Neural cell (in vitro differentiated cells): ENCODE data around the gene IFT20. TPM values are rescaled to one million over a fixed set of nuclear protein-coding genes. Genes with fewer than 3 reads are reported as not detected.

Source experiments
- H2AFZ ChIP-seq: fragments of 200-600, 300-800 bp; sonication (generic), shearing (Covaris generic); 2 replicates; pipeline ENCODE4 v1.6.0; 2014; ENCODE audit warnings: low read depth, mild to moderate bottlenecking, antibody characterized with exemption, low read length, moderate library complexity
- H3F3A ChIP-seq: fragments of 200-600 bp; shearing (Covaris generic); 2 replicates; pipeline ENCODE4 v1.6.1; 2016; ENCODE audit warnings: mild to moderate bottlenecking, moderate library complexity, mixed read lengths, antibody characterized with exemption, low read length; ENCODE audit not compliant: insufficient read depth, poor library complexity, severe bottlenecking
- H3K27ac ChIP-seq: fragments of 200-600, 300-800 bp; sonication (generic), shearing (Covaris generic); 2 replicates; pipeline ENCODE4 v1.5.1; 2014; ENCODE audit warnings: mild to moderate bottlenecking, low read length, moderate library complexity
- H3K27me3 ChIP-seq: fragments of 300-800, 200-600 bp; sonication (generic), shearing (Covaris generic); 2 replicates; pipeline ENCODE4 v1.6.0; 2014; ENCODE audit warnings: mild to moderate bottlenecking, low read depth, low read length, moderate library complexity; ENCODE audit not compliant: insufficient read depth
- H3K36me3 ChIP-seq: fragments of 300-800, 200-600 bp; sonication (generic), shearing (Covaris generic); 2 replicates; pipeline ENCODE4 v1.5.1; 2014; ENCODE audit warnings: mild to moderate bottlenecking, antibody characterized with exemption, low read length, moderate library complexity; ENCODE audit not compliant: insufficient read depth
- H3K4me2 ChIP-seq: fragments of 300-800, 200-600 bp; sonication (generic), shearing (Covaris generic); 2 replicates; pipeline ENCODE4 v1.6.0; 2014; ENCODE audit warnings: mild to moderate bottlenecking, low read length
- H3K4me3 ChIP-seq: fragments of 300-800, 200-600 bp; sonication (generic), shearing (Covaris generic); 2 replicates; pipeline ENCODE4 v1.5.1; 2014; ENCODE audit warnings: mild to moderate bottlenecking, low read length, moderate library complexity
- H3K79me2 ChIP-seq: fragments of 200-600 bp; shearing (Covaris generic); replicated peaks from 2 replicates; pipeline ENCODE4 v1.6.0; 2014; ENCODE audit warnings: mild to moderate bottlenecking, low read length, moderate library complexity; ENCODE audit not compliant: insufficient read depth
- H3K9ac ChIP-seq: fragments of 300-800, 200-600 bp; sonication (generic), shearing (Covaris generic); 2 replicates; pipeline ENCODE4 v1.6.1; 2016; ENCODE audit warnings: mild to moderate bottlenecking, low read length, mixed read lengths
- H3K9me2 ChIP-seq: fragments of 200-600 bp; shearing (Covaris generic); 2 replicates; pipeline ENCODE4 v1.6.1; 2016; ENCODE audit warnings: mild to moderate bottlenecking, low read length, mixed read lengths; ENCODE audit not compliant: insufficient read depth
- H3K9me3 ChIP-seq: fragments of 200-600, 300-800 bp; sonication (generic), shearing (Covaris generic); 2 replicates; pipeline ENCODE4 v1.6.1; 2016; ENCODE audit warnings: mild to moderate bottlenecking, mixed run types, low read length, moderate library complexity, mixed read lengths
- H4K20me1 ChIP-seq: fragments of 200-600 bp; shearing (Covaris generic); 2 replicates; pipeline ENCODE4 v1.6.1; 2016; ENCODE audit warnings: mild to moderate bottlenecking, mixed run types; ENCODE audit not compliant: insufficient read depth
- CTCF ChIP-seq: fragments of 450-650 bp; IDR thresholded peaks from 2 replicates; pipeline ENCODE4 v1.5.1; 2014; ENCODE audit warnings: antibody characterized with exemption, mild to moderate bottlenecking, moderate library complexity; ENCODE audit not compliant: poor library complexity, severe bottlenecking
- EP300 ChIP-seq: fragments of 450-650 bp; conservative IDR thresholded peaks from 2 replicates; pipeline ENCODE4 v1.6.1; 2014; ENCODE audit warnings: antibody characterized with exemption, mild to moderate bottlenecking, moderate library complexity; ENCODE audit not compliant: poor library complexity, severe bottlenecking
- EZH2 ChIP-seq: fragments of 200-600, 300-800 bp; shearing (Covaris generic), sonication (generic); IDR thresholded peaks from 2 replicates; pipeline ENCODE4 v1.6.1; 2014; ENCODE audit warnings: antibody characterized with exemption, low read length, borderline replicate concordance, mild to moderate bottlenecking; ENCODE audit not compliant: insufficient read depth, poor library complexity, severe bottlenecking
- MXI1 ChIP-seq: fragments of 450-650 bp; conservative IDR thresholded peaks from 2 replicates; pipeline ENCODE4 v1.6.1; 2014; ENCODE audit warnings: antibody characterized with exemption, mild to moderate bottlenecking; ENCODE audit not compliant: poor library complexity, severe bottlenecking
- POLR2AphosphoS5 ChIP-seq: IDR thresholded peaks from 2 replicates; pipeline ENCODE4 v1.6.1; 2012
- RAD21 ChIP-seq: fragments of 450-650 bp; conservative IDR thresholded peaks from 2 replicates; pipeline ENCODE4 v1.6.1; 2014; ENCODE audit warnings: antibody characterized with exemption, mild to moderate bottlenecking, moderate library complexity
- REST ChIP-seq: IDR thresholded peaks from 2 replicates; pipeline ENCODE4 v1.6.1; 2012; ENCODE audit warnings: borderline replicate concordance
- SMC3 ChIP-seq: fragments of 450-650 bp; conservative IDR thresholded peaks from 2 replicates; pipeline ENCODE4 v1.6.1; 2014; ENCODE audit warnings: antibody characterized with exemption, mild to moderate bottlenecking, moderate library complexity; ENCODE audit not compliant: poor library complexity
- TAF1 ChIP-seq: IDR thresholded peaks from 2 replicates; pipeline ENCODE4 v1.6.1; 2012; ENCODE audit warnings: low read depth
- polyA plus RNA-seq: library from polyadenylated mRNA; depleted of rRNA; stranded (reverse); fragments of >200 nt; gene quantifications from 2 replicates; pipeline ENCODE4 v1.2.3, GENCODE V29; 2014

IFT20 gene
- polyA plus RNA-seq, 1 donor from 2014 or later, result 213 TPM

- H3K4me2 ChIP-seq, result no peak overlapping the region
- peaks cover 42% of the 10 kb centered on the region for H3K79me2 ChIP-seq
- no peaks in the 10 kb centered on the region for H3K27me3 ChIP-seq
- no peaks in the 10 kb centered on the region for H3K36me3 ChIP-seq
- no peaks in the 10 kb centered on the region for H3K9me2 ChIP-seq
- no peak for TF ChIP-seq MXI1
- no peak for TF ChIP-seq TAF1
- TF ChIP-seq POLR2AphosphoS5, result no peak
- TF ChIP-seq CTCF, result no peak
- TF ChIP-seq REST, result no peak
- TF ChIP-seq RAD21, result no peak
- H3F3A ChIP-seq, result no peaks in the 10 kb centered on the region
- H4K20me1 ChIP-seq, result no peaks in the 10 kb centered on the region
- H3K27ac ChIP-seq, result no peak overlapping the region
- H2AFZ ChIP-seq, result no peak overlapping the region
- H3K9ac ChIP-seq, result no peak overlapping the region
- H3K4me3 ChIP-seq, result no peak overlapping the region
- no peaks in the 10 kb centered on the region for H3K9me3 ChIP-seq
Observed at GRCh38 chr17:28338056-28338768, 2.9 kb upstream of the IFT20 start.

GRCh38 chr17:28335959-28336871 is 943 bp upstream of the IFT20 start:
- Histone ChIP-seq H2AFZ (peak overlapping the region; percentile 36), H3K27ac (peak overlapping the region; percentile 94), H3K4me2 (peak overlapping the region; percentile 68), H3K36me3 (no peaks in the 10 kb centered on the region), H3F3A (no peaks in the 10 kb centered on the region), H3K79me2 (peaks cover 53% of the 10 kb centered on the region), H3K4me3 (peak overlapping the region; percentile 88), H3K9me3 (no peaks in the 10 kb centered on the region), H3K9me2 (no peaks in the 10 kb centered on the region), H3K27me3 (no peaks in the 10 kb centered on the region), H3K9ac (peak overlapping the region; percentile 96), H4K20me1 (no peaks in the 10 kb centered on the region)
- peak; percentile 91 for TF ChIP-seq POLR2AphosphoS5
- peak; percentile 81 for TF ChIP-seq REST
- TF ChIP-seq MXI1, result no peak
- no peak for TF ChIP-seq CTCF
- peak; percentile 15 for TF ChIP-seq RAD21
- TF ChIP-seq EZH2, result no peak
- no peak for TF ChIP-seq TAF1
- no peak for TF ChIP-seq SMC3
- no peak for TF ChIP-seq EP300
